HuH-7 (cell line): ENCODE measurements around the gene PRDM16.
"Not testable (repeated sequence)": the region's sequence is repeated elsewhere in the genome, so short reads cannot be mapped to it uniquely, and the experiment has no call there.

ENCODE experiments used
- DNase-seq: peaks from one replicate; pipeline ENCODE4 v3.0.0; 2011; ENCODE audit warnings: low spot score

Gene PRDM16

DNA sequence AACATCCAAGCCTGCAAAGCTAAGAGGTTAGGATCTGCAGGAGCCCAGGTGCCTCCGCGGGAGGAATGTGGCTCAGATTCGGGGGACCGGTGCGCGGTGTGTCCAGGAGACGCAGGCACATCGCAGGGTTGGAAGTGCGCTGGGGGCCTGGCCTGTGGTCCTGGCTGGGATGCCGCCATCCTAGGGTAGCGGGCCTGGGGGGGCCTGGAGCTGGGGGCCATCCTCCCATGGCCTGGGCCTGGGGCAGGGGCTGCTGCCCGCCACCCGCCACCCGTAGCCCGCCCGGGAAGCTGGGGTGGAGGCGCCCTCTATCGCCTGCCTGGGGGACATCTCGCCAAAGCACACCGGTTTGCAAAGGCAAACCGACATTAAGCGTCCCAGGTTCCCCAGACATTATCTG, 214.8 kb downstream of the PRDM16 start:
- DNase-seq: peak; percentile 92

DNA sequence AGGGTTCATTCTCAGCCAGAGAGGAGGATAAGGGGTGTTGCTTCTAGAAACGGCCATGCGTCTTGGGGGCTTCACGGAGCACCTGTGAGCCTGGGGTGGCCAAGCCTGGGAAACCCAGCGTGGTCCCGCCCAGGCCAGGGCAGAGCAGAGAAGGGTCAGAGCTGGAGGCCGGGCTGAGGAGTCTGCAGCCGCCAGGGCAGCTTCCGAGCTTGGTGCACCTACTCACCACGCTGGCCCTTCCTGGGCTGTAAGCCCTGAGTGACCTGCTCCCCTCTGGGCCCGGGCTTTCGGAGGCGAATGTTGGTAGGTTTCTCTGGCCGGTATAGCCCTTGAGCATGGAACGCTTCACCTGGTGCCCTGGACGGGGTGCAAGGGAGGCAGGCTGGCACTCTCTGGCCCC, 215.7 kb downstream of the PRDM16 start:
- no peak for DNase-seq

DNA sequence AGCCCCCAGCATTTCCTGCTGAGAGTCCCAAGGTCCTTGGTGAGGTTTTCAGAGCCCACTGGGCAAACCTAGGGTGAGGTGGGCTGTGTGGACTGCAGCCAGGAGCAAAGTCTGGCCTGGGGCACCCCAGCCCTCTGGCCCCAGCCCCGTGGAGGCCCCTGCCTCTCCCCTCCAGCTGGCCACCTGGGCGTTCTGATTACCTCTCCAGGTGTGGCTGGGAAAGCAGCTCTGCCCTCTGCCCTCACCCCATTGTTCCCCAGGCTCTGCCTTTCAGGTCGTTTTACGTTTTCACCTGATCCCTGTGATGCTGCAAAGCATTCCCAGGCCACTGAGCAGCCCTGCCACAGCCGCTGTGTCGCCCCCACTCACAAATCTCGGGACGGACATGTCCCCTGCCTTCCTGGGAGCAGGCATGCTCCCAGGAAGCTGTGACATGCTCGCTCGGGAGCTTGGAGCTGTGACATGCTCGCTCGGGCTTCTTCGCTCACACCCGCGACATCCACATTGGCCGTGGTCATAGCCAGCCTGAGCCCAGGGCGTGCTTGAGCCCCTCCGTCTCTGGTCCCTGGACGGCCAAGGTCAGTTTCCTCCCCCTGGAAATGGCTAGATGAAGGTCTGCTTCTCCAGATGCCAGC, 216.2 kb downstream of the PRDM16 start:
- no peak for DNase-seq

DNA sequence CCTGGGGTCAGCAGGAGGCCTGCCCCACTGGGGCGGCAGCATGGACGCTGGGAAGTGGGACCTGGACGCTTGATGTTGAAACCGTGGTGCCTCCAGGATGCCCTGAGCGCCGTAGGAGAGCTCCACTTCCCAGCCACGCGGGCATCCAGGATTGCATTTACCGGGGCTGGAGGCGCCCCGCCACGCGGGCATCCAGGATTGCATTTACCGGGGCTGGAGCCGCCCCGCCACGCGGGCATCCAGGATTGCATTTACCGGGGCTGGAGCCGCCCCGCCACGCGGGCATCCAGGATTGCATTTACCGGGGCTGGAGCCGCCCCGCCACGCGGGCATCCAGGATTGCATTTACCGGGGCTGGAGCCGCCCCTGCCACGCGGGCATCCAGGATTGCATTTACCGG, 218.1 kb downstream of the PRDM16 start:
- not testable (repeated sequence) for DNase-seq

DNA sequence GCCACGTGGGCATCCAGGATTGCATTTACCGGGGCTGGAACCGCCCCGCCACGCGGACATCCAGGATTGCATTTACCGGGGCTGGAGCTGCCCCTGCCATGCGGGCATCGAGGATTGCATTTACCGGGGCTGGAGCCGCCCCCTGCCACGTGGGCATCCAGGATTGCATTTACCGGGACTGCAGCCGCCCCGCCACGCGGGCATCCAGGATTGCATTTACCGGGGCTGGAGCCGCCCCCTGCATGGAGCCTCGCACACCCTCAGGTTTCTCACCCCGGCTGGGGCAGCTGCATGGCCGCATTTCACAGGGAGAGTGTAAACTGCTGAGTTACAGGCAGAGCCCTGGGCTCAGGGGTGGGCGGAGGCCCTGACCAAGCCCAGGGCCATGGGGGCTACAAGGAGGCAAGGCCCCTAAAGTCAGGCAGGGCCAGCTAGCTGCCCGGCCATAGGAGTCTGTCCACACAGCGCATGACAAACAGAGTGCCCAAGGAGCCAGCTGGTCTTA, 218.7 kb downstream of the PRDM16 start:
- DNase-seq: no peak

DNA sequence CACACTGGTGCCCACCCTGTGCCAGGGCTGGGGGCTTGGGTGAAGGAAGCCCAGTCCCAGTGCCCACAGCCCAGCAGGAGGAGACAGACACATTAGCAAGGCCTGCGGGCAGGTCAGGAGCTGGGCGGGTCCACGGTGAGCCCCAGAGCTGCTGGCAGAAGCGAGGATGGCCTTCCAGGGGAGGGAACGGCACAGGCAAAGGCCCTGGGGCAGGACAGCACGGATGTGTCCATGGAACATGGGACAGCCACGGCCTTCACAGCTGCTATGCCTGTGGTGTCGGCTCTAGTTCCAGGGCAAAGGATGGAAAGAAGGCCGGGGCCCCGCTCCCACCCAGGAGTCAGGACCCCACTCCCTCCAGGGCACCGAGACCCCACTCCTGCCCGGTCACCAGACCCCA, 220.5 kb downstream of the PRDM16 start:
- no peak for DNase-seq

DNA sequence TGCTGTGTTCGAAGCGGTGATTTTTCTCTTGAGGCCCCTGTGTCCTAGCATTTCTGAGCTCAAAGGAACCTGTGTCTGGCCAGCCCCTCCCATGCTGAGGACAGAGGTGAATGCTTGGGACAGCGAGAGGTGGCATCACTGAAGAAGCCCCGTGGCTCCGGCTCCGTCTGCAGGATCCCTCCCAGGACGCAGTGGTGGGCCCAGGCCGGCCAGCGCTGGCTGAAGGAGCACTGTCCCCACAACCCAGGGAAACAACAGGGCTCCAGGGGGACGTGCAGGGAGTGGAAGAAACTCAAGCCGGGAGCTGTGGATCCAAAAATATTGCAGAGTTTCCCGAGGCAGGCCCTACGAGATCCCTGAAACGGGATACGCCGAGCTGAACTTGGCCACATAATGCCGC, 221.4 kb downstream of the PRDM16 start:
- no peak for DNase-seq

DNA sequence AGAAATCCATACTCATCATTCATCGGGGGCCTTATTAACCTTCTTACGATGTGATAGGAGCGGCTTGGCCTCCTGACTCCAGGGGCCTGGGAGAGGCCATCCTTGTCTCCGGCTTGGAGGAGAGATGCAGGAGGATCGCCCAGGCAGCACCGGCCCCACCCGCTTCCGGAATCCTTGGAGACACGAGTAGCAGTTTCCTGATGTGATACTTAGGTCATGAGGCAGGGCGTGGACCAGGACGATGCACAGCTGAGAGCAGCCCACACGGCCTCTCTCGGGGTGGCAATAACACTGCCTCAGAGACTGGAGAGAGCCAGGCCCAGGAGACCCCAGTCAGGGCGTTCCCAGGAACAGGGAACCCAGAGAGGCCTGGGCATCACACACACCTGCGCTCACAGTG, 221.9 kb downstream of the PRDM16 start:
- DNase-seq: no peak

DNA sequence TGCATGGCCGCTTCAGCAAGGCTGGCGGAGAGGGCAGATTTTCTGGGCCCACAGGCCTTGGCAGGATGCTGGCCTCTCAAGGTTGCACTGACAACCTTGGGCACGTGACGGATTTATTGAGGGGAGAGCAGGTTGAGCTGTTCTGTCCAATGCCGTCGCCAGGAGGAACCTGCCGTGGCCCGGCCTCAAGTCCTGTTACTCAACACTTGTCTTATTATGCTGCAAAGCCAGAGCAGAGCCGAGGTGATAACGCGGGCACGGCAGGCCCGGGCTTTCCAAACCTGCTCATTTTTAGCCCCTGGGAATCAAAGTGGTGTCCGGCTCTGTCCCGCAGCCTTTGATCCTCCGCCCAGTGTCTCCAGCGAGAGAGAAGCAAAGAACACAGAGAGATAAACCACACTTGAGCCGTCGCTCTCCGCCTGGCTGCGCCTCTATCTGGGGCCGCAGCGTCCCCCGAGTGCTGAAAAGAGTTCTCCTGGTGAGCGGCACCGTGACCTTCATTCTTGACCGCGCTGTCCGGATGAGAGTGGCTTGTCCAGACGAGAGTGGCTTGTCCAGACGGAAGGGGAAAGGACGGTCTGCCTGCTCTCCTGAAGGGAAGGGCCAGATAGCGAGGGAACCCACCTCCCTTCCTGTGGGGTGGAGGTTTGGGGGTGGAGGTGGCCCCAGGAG, 223.2 kb downstream of the PRDM16 start:
- no peak for DNase-seq

DNA sequence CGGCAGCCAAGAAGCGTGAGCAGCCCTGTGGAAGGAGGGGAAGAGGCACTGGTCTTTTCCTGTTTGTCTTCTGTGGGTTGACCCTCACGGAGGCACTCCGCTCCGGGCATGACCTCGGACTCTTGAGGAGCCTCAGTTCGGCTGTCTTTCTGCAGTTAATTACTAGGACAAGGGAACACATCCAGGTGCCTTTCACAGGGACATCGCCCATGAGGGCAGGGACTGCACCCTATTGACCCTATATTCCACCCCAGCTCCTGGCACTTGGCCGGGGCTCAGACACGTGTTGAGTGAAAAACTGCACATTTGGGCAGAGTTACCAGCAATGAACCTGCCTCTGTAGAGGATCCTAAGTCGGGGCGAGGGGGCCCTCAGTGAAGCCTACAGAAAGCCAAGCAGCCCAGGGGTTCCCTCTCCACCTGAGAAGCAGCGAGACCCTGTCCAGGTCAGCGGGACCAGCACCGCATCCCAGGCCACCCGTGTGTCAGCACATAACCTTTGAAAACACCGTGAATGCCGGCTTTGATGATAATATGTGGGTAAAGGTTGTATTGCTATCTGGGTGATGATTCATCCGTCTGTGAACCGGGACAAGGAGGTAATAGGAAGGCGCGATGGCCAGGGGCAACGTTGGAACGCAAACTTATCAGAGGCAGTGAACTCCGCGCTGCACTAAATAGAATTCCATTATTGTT, 224.0 kb downstream of the PRDM16 start:
- peak; percentile 73 for DNase-seq

DNA sequence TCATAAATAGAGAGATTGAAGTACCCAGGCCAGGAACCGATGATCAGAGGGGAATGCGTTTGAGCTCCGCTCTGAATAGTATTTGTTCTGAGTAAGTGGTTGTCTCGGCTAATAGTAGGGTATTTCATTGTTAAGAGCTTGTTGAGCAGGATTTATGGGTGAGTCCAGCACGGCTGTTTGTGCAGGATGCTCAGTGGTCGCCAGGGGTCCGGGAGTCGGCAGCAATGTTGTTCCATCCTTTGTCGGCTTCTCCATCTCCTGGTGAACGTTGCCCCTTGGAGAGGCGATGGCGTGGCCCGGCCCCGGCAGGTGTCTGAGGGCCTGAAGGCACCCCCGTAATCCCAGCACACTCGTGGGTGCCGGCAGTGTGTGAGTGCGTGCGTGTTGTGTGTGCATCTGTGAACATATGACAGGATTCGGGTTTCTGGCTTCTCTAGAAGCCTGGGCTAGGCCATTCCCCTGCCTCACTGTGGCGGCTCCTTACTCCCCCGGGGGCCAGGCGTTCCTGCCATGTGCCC, 224.6 kb downstream of the PRDM16 start:
- no peak for DNase-seq

DNA sequence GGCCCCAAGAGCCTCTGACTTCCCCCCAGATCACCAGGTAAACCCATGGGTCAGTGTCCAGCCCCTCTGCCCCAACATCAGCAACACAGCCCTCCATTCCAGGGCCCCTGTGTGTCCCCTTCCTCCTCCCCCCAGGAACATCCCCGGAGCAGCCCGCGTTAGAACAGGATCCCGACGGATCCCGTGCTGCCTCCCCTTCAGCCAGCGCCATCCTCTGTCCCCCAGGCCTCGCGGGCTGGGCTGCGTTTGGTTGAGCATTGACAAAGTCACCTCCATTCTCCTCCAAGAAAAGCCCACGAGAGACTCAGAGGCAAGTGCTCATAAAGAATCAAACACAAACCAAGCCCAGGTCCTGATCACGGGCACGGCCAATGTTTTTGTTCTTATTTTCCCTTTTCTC, 225.4 kb downstream of the PRDM16 start:
- DNase-seq: no peak

DNA sequence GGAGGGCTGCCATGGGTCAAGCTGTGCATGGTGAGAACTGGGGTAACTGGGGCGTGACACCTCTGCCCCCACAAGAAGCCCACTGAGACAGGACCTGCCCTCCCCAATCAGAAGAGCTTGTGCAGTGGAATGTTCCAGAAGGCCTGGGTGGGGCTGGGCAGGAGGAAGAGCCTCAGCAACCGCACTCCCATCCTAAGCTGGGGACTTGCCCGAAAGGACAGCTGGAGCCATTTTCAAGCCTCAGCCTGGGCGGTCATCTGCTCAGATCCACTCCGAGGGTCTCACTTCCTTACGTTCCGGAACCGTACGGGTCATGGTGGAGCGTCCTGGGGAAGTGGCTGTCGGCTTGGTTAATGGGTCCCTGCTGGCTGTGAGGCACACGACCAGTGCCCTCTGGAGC, 226.8 kb downstream of the PRDM16 start:
- DNase-seq: no peak

DNA sequence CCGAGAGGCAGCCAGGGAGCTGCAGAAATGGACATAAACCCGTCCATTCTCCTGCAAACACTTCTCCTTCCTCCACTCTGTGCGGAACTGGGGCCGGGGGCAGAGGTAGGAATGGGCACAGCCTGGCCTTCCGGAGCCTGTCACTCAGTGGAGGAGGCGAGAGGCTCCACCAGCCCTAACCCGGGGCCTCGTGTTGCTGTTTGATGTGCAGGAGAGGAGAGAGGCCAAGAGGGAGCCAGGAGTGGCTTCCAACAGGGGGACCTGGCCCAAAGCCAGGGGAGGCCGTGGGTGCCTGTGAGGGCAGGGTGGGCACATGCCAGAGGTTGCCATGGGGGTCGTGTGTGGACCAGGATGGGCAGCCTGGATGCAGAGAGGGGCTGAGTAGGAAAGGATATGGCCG, 227.3 kb downstream of the PRDM16 start:
- no peak for DNase-seq

DNA sequence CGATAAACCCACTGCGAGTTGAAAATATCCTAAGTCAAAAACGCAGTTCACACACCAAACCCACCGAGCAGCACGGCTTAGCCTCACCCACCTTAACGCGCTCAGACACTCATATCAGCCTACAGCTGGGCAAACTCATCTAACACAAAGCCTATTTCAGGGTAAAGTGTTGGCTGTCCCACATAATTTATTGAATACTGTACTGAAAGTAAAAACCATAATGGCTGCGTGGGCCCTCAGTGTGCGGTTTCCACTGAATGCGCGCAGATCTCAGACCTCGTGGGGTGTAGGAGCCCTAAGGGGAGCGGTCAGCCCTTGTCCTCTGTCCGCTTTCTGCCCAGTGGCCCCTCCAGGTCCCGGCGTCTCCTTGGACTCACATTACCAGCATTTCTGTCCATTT, 227.8 kb downstream of the PRDM16 start:
- no peak for DNase-seq

DNA sequence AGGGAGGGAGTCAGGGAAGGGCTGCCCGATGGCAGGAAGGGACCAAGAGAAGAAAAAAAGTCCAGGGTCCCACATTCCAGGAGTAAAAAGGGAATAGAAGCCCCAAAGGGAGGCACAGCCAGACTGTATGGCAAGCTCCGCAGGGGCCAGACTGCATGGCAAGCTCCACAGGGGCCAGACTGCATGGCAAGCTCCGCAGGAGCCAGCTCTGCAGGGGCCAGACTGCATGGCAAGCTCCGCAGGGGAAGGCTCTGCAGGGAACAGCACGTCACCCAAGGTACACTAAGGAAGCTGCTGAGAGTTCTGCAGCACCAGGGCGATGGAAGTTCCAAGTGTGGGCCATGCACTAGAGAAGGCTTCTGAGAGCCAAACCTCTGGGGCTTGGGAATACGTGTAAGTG, 228.8 kb downstream of the PRDM16 start:
- DNase-seq: no peak

DNA sequence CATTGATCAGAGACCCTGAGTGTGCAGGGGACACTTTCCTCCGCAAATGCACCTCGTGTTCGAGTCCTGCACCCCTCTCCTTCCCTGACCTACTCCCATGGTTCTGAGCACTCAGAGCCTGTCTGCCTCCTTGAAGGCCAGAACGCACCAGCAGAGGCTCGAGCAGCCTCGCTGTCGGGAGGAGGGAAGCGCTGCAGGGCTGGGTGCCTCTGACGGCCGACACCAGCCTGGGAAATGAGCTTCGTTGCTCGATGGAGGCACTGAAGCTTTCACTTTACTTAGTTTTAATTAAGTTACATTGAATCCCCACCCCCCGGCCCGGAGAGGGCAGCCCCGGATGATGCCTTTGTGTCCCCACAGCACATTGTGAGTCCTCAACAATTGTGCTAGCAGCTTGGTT, 229.2 kb downstream of the PRDM16 start:
- no peak for DNase-seq

DNA sequence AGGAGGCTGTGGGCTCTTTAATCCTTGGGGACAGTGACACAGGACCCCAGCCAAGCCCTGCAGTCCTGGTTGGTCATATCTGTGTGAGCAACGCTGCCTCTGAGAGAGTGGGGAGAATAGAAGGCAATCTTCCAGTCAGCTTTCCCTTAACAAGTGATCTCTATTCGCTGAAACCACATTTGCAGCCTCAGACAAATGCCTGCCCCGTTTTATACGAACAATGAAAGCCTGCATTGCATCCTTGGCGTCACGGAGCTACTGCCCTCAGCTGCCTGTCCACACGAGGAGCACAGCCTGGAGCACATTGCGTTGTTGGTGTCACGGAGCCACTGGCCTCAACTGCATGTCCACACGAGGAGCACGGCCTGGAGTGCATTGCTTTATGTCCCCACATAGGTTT, 235.2 kb downstream of the PRDM16 start:
- no peak for DNase-seq

DNA sequence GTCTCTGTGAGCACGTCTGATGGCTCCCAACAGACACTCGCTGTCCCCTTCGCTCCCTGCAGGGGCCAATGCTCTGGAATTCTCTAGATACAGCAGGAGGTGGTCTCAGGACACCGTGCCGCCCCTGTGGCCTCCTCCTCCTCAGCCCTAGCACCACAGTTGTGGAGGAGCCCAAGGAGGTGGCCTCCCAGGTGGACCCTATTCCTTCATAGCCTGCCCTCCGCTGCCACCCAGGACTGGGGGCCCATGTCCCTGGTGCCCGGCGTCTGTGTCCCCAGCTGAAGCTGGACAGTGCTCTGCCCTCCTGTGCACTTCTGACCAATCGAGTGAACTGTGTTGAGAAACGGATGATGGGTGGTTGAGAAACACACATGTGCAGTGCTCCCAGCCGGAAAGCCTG, 235.7 kb downstream of the PRDM16 start:
- no peak for DNase-seq

DNA sequence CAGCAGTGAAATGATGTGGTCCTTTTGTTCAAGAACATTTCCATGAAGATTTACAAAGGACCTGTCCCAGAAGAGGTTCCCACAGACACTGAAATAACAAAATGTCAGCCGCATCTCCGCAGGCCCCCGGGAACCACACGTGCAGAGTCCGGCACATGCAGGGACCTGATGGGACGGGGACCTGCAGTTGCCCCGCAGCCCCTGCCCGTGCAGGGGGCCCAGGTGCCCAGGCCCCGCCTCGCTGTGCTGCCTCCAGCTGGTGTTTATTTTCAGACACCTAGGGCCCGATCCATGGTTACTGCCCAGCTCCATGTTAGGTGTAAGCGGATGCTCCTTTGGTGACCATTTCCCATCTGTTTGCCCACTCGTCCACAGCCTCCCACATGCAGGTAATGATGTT, 236.2 kb downstream of the PRDM16 start:
- DNase-seq: no peak

DNA sequence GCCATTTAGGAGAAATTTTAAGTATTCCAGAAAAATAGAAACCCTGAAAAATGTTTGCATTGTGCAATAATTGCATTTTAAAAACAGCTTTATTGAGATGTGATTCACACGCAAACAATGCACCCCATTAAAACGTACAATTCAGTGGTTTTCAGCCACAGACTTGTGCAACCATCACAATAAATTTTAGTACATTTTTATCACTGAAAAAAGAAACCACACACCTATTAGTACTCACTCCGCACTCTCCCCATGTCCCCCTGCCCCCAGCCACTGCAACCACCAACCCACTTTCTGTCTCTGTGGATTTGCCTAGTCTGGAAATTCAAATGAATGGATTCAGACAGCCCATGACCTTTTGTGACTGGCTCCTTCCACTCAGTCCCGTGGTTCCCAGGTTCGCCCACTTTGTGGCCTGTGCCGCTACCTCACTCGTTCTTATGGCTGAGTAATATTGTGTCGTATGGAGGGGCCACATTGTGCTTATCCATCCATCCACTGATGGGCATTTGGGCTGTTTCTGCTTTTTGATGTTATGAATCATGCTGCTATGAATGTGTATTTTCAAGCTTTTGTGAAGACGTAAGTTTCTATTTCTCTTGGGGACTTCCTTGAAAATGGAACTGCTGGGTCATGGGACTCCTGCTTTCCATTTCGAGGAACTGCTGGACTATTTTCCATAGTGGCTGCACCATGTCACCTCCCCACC, 237.7 kb downstream of the PRDM16 start:
- no peak for DNase-seq

DNA sequence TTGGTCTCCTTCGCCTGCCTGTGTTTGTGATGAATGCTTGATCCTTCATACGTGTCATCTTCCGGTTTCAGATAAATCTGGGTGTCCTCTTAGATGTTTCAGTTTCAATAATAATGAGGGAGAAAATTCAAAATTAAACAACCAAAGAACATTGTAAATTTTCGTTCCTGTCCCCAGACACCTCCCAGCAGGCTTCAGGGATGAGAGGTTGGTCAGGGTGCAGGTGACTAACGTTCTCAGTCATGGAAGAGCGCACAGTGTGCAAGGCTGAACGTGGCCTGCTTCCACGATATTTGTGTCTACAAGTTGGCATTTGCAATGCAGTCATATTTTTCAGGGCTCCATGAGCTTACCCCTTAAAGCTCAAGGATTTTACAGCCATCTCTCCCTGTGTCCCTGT, 238.4 kb downstream of the PRDM16 start:
- DNase-seq: no peak

DNA sequence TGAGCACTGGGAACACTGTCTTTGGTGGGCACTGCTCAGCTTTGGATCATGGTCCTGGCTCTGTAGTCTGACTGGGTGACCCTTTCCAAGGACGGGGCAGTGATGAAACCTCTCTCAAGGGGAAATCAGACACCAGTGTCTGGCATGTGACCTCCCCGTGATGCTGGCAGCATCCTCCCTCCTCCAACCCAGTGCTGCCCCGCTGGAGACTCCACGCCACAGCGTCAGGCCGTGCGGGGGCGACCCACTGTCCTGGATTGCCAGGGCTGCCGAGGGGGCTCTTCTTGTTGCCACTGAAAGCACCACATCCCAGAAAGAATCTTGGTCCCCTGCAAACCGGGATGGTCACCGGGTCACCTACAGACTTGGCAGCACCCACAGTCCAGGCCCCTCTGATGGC, 239.1 kb downstream of the PRDM16 start:
- DNase-seq: no peak
